ENCODE results near the gene LDAH.
A peak's percentile ranks its signal among the peaks of the same experiment; 100 is the strongest.
"Not testable (repeated sequence)": the region's sequence is repeated elsewhere in the genome, so short reads cannot be mapped to it uniquely, and the experiment has no call there.

LDAH gene

GRCh38 chr2:20822535-20823490, at the start of gene LDAH:
Gene LDAH (minus strand): TSS chr2:20823101. CDS start chr2:20801463, 21,638 bp downstream.
- peak; percentile 71 for DNase-seq

- DNase-seq: no peak
These were observed 45.5 kb upstream of the LDAH start for GRCh38 chr2:20868377-20868776.

GRCh38 chr2:20862850-20863249, 39.9 kb upstream of the LDAH start:
- no peak for DNase-seq

DNA sequence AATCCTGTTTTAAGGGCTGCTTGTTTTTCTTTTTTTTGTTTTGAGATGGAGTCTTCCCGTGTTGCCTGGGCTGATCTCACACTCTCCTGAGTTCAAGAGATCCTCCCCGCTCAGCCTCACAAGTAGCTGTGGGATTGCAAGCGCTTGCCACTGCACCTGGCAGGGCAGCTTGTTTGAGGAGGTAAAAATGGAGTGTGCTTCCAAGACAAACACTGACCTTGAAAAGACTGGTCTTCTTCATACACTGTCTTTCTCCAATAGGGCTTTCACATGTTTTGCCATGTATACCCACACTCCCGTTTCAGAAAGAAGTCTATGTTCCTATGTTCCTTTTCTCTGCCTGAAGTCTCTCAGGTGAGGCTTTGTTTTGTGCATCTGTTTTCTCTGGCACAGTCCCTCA, 32.6 kb upstream of the LDAH start:
- DNase-seq: no peak

DNA sequence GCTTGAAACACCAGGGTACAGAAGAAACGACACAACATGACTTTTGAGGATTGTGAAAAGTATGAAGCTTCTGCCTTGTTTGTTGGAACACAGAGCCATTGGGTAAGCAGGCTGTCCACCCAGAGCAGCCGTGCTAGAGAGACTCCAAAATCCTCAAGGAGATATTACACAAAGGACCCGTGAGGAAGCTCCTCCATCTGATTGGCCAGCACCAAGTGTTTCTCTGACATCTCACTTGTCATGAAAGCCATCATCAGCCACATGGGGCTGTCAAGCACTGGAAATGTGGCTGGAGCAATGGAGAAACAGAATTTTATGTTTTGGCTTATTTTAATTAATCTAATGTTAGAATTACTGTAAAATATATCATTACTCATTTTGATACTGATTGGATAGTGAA, 29.8 kb upstream of the LDAH start:
- no peak for DNase-seq

- DNase-seq: no peak
These were observed 29.2 kb upstream of the LDAH start for GRCh38 chr2:20852139-20852538.

DNA sequence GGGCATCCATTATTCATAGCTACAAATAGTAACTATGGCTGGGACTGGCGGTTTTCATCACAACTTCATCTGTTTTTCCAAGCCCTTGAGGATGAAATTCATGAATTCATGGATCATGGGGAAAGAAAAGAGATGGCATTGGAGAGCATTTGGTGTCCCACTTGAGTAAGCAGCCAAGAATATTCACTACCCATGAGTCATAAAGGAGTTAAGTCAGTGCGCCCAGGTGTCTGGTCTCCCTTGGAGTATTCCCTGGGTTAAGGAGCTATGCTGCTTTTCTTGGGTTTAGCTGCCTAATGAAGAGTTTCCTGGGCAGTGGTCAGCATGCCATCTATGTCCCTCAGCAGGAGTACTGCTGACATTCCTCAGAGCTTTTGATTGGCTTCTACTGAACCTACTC, 21.3 kb upstream of the LDAH start:
- no peak for DNase-seq

DNA sequence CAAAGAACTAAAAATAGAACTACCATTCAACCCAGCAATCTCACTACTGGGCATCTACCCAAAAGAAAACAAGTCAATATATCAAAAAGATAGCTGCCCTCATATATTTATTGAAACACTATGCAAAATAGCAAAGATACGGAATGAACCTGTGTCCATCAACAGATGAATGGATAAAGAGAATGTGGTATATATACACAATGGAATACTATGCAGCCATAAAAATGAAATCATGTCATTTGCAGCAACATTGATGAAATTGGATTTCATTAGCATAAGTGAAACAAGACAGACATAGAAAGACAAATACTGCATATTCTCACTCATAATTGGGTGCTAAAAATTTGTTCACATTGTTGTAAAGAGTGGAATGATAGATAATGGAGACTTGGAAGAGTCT, 16.2 kb upstream of the LDAH start:
- DNase-seq: no peak

- DNase-seq: no peak
These were observed 15.1 kb upstream of the LDAH start for GRCh38 chr2:20838016-20838415.

- DNase-seq: no peak
These were observed 13.6 kb upstream of the LDAH start for GRCh38 chr2:20836521-20836920.

DNA sequence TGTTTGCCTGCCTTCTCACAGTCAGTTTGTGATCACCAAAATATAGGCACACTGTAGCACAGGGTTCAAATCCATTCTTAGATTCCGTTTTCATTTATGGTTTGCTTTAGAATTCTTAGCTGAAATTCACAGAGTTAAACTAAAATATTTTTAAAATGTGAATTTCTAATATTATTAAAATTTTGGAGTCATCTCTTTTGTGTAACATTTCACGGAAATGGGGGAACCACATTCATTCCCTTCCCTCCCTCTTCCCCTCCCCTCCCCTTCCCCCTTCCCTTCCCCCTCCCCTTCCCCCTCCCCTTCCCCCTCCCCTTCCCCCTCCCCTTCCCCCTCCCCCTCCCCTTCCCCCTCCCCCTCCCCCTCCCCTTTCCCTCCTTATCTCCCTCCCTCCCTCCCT, 11.4 kb upstream of the LDAH start:
- no peak for DNase-seq

GRCh38 chr2:20832606-20833005, 9.7 kb upstream of the LDAH start:
- no peak for DNase-seq

DNA sequence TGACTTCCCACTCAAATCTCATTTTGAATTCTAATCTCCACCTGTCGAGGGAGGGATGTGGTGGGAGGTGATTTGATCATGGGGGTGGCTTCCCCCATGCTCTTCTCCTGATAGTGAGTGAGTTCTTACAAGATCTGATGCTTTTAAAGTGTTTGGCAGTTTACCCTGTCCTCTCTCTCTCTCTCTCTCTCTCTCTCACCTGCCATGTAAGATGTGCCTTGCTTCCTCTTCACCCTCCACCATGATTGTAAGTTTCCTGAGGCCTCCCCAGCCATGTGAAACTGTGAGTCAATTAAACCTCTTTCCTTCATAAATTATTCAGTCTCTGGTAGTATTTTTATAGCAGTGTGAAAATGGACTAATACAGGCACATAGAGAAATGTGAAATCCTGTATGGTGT, 7.0 kb upstream of the LDAH start:
- DNase-seq: no peak

GRCh38 chr2:20823917-20824316, 1.0 kb upstream of the LDAH start:
- DNase-seq: no peak

- no peak for DNase-seq
These were observed 4.1 kb downstream of the LDAH start for GRCh38 chr2:20818820-20819219.

GRCh38 chr2:20815216-20815615, 7.7 kb downstream of the LDAH start:
- DNase-seq: no peak

DNA sequence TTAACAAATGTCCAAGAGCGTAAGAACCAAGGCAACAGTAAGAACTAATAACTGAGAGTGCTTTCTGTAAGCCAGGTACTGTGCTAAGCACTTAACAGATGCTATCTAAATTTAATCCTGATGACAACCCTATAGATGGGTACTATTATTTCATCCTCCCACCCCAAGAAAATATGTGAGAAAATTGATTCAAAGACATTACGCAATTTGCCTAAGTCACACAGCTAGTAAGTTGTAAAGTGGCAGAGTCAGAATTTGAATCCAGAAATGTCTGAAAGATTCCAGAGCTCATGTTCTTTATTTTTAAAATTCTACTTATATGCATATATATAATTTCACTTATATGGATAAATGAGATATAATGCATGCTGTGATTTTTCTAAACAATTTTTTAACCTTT, 10.1 kb downstream of the LDAH start:
- no peak for DNase-seq

DNA sequence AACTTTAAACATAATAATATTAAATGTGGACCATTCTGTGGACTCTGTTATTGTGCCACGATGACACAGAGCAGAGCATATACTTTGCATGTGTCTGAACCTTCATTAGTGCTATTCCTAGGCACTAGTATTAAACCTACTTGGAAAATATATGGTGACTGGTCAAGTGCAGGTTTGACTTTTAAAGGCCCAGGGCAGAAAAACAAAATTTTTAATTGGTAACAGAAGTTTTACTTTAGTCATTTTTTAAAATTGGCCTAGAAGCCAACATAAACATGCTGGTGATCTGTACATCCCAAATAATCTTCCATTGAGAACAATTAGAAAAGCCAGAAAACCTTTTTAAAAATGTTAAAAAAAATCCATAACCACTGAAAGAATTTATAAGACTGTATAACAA, 16.6 kb downstream of the LDAH start:
- DNase-seq: no peak

DNA sequence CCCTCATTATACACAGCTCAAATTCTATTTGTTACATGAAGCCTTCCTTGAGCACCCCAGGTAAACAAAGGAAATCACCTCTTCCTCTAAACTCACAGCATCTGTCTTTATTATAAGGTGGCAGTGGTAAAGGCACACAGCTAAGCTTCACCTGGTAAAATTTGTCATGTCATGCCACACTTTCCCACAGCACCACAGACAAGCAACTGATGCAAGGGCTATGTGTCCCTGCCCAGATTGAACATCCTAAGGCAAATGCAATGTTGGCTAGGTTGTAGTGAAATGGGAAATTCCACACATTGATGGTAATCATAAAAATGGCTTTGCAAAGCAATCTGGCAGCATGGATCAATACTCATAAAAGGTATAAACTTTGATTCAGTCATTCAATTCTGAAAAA, 18.9 kb downstream of the LDAH start:
- no peak for DNase-seq

GRCh38 chr2:20803226-20803682, 19.6 kb downstream of the LDAH start:
- no peak for DNase-seq

DNA sequence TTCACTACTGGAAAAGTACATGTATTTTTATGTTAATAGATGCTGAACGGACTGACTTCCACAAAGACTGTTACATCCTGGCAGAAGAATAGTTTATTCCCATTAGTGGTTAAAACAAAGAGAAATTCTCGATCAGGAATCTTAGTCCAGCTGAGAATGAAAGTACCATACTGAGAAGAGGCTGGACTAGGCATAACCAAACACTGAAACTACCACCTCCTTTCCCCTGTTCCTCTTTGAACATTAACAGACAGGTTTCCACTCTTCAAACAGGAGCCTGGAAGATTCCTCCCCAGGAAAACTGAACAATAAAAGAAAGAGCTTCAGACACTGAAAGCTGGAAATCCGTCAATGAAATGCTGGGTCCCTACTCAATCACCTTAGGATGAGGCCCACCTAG, 25.8 kb downstream of the LDAH start:
- DNase-seq: no peak

- no peak for DNase-seq
These were observed 26.5 kb downstream of the LDAH start for GRCh38 chr2:20796374-20796791.

GRCh38 chr2:20793944-20794343, 29.0 kb downstream of the LDAH start:
- not testable (repeated sequence) for DNase-seq

DNA sequence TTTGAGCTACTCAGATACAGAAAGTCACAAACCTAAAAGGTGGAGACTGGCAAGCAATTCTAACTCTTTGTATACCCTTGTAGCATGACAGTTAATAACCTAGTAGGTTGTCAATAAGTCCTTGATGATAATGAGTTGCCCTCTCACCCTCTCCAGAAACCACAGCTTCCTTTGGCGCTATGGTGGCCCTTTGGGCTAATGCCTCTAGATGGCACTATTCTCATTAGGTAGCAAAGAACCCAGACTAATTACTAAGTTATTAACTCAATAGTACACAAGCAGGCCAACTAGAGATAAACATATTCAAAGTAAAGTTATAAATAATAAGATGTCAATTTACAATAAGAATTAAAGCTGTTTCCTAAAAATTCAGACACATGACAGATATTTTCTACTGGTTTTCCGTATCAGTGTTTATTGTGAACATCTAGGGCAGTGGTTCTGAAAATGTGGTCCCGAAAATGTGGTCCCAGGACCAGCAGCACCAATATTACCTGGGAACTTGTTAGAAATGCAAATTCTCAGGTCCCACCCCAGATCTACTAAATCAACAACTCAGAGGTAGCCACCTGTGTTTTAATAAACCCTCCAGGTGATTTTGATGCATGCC, 41.1 kb downstream of the LDAH start:
- DNase-seq: no peak

Data from GDM1 (cell line).